Type B pancreatic cell (in vitro differentiated cells): Measurements from ENCODE around the gene TCF19. TPM values are rescaled to one million over a fixed set of nuclear protein-coding genes. Genes with fewer than 3 reads are reported as not detected.

Experiments used
- DNase-seq: peaks from one replicate; pipeline ENCODE4 v3.0.0; 2021; ENCODE audit warnings: mixed read lengths; ENCODE audit not compliant: unreplicated experiment; ENCODE audit errors: extremely low spot score
- H3K27ac Mint-ChIP-seq: 2 replicates; pipeline ENCODE4 v1.8.0; 2021; ENCODE audit warnings: mild to moderate bottlenecking, mixed read lengths
- H3K27me3 Mint-ChIP-seq: 2 replicates; pipeline ENCODE4 v1.8.0; 2021; ENCODE audit warnings: mixed read lengths
- H3K36me3 Mint-ChIP-seq: 2 replicates; pipeline ENCODE4 v1.8.0; 2021; ENCODE audit warnings: mixed read lengths
- H3K4me1 Mint-ChIP-seq: one replicate; pipeline ENCODE4 v1.8.0; 2021; ENCODE audit warnings: mixed read lengths; ENCODE audit not compliant: unreplicated experiment
- H3K4me3 Mint-ChIP-seq: 2 replicates; pipeline ENCODE4 v1.8.0; 2021; ENCODE audit warnings: mild to moderate bottlenecking, mixed read lengths
- H3K9me3 Mint-ChIP-seq: 2 replicates; pipeline ENCODE4 v1.8.0; 2021; ENCODE audit warnings: mixed read lengths
- CTCF ChIP-seq: fragments of 200-600 bp; sonication (generic); conservative IDR thresholded peaks from 2 replicates; pipeline ENCODE4 v1.5.0; 2021; ENCODE audit warnings: antibody characterized with exemption, mild to moderate bottlenecking
- total RNA-seq: library from RNA; stranded (reverse); gene quantifications from 2 replicates; pipeline ENCODE4 v1.2.1, GENCODE V29; 2021; ENCODE audit warnings: low replicate concordance

Gene TCF19
- total RNA-seq, 1 donor from 2014 or later = 18.9 TPM

- no peak for DNase-seq
These were observed 31.8 kb upstream of the TCF19 start for GRCh38 chr6:31126396-31127175.

GRCh38 chr6:31128093-31128676 lies 30.2 kb upstream of the TCF19 start:
- peak overlapping the region; percentile 52 for H3K27ac Mint-ChIP-seq
- peak; percentile 88 for TF ChIP-seq CTCF
- H3K27me3 Mint-ChIP-seq = peaks cover 31% of the 10 kb centered on the region
- no peaks in the 10 kb centered on the region for H3K36me3 Mint-ChIP-seq
- H3K4me3 Mint-ChIP-seq = no peak overlapping the region
- no peaks in the 10 kb centered on the region for H3K9me3 Mint-ChIP-seq
- DNase-seq = no peak
- H3K4me1 Mint-ChIP-seq = peaks cover 5% of the 10 kb centered on the region

More at GRCh38 chr6:31126396-31127175, 31.8 kb upstream of the TCF19 start:
- Mint-ChIP-seq H3K36me3 (no peaks in the 10 kb centered on the region), H3K4me3 (no peak overlapping the region), H3K27me3 (peaks cover 36% of the 10 kb centered on the region), H3K4me1 (peaks cover 5% of the 10 kb centered on the region), H3K9me3 (no peaks in the 10 kb centered on the region), H3K27ac (no peak overlapping the region)
- TF ChIP-seq CTCF = no peak

GRCh38 chr6:31129130-31129529 lies 29.3 kb upstream of the TCF19 start:
- Mint-ChIP-seq H3K4me1 (peaks cover 5% of the 10 kb centered on the region), H3K27me3 (peaks cover 23% of the 10 kb centered on the region), H3K9me3 (no peaks in the 10 kb centered on the region), H3K27ac (no peak overlapping the region), H3K36me3 (no peaks in the 10 kb centered on the region), H3K4me3 (no peak overlapping the region)
- TF ChIP-seq CTCF = no peak
- DNase-seq = no peak

GRCh38 chr6:31130751-31131150 lies 27.6 kb upstream of the TCF19 start:
- no peak for TF ChIP-seq CTCF
- Mint-ChIP-seq H3K4me1 (peaks cover 5% of the 10 kb centered on the region), H3K4me3 (no peak overlapping the region), H3K27ac (no peak overlapping the region), H3K36me3 (no peaks in the 10 kb centered on the region), H3K9me3 (no peaks in the 10 kb centered on the region), H3K27me3 (peaks cover 23% of the 10 kb centered on the region)
- no peak for DNase-seq

GRCh38 chr6:31131595-31131994 lies 26.8 kb upstream of the TCF19 start:
- Mint-ChIP-seq H3K27me3 (peaks cover 21% of the 10 kb centered on the region), H3K27ac (no peak overlapping the region), H3K4me3 (no peak overlapping the region), H3K4me1 (peaks cover 5% of the 10 kb centered on the region), H3K9me3 (no peaks in the 10 kb centered on the region), H3K36me3 (no peaks in the 10 kb centered on the region)
- TF ChIP-seq CTCF = no peak
- DNase-seq = no peak
